Stimulated activated CD8-positive, alpha-beta memory T cell treated with anti-CD3 and anti-CD28 coated beads, Interleukin-15, amount 100 ng/mL, for 4 hours (primary cell): ENCODE measurements around the gene CMIP.
"Not testable (repeated sequence)": the region's sequence is repeated elsewhere in the genome, so short reads cannot be mapped to it uniquely, and the experiment has no call there.

Experiments used
- DNase-seq, 2 donors: peaks; one replicate each; pipeline ENCODE4 v3.0.0-alpha.2; 2020; ENCODE audit warnings: low read depth in 2 of 2

Gene CMIP

GRCh38 chr16:81421126-81421525 lies 23.5 kb upstream of the CMIP start:
- no peak for DNase-seq

GRCh38 chr16:81421536-81421935 lies 23.1 kb upstream of the CMIP start:
- DNase-seq, result no peak

GRCh38 chr16:81422153-81422552 lies 22.5 kb upstream of the CMIP start:
- DNase-seq, result not testable (repeated sequence)

DNA sequence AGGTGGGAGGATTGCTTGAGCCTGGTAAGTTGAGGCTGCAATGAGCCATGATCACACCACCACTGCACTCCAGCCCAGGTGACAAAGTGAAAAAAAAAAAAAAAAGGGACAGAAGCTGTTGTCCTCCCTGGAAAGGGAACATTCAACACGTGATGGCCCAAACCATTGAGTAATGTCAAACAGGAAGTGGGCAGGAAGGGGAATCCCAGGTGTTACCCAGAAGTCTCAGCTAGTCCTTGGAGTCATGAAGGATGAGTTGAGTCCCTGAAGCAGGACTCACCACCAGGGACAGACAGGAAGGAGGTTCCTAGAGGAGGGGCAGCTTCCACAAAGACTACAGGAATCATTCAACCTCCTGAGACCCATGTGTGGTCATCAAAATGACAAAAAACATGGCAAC lies 19.8 kb upstream of the CMIP start:
- DNase-seq, result no peak

GRCh38 chr16:81427219-81427618 lies 17.4 kb upstream of the CMIP start:
- DNase-seq, result no peak

DNA sequence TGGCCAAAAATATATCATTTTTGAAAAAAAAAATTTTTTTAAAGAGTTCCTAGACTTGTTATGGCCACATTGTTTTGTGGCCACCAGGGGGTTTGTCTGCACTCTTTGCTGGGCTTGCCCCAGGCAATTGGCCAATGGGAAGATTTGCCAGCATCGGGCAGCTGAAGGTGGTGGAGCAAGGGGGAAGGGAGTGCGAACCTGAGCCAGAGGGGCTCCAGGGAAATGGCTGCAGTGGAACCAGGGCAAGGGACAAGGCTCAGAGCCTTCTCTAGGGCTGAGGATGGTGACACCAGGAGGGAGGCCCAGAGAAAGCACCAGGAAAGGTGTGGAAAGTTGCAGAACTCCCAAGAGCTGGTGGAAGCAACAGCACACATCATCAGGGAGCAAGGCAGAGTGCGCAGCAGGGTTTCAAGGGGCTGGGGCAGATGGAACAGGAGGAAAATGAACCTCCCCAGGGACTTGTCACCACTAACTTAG lies 15.5 kb upstream of the CMIP start:
- no peak for DNase-seq

GRCh38 chr16:81431554-81432353 lies 12.9 kb upstream of the CMIP start:
- DNase-seq, result no peak

DNA sequence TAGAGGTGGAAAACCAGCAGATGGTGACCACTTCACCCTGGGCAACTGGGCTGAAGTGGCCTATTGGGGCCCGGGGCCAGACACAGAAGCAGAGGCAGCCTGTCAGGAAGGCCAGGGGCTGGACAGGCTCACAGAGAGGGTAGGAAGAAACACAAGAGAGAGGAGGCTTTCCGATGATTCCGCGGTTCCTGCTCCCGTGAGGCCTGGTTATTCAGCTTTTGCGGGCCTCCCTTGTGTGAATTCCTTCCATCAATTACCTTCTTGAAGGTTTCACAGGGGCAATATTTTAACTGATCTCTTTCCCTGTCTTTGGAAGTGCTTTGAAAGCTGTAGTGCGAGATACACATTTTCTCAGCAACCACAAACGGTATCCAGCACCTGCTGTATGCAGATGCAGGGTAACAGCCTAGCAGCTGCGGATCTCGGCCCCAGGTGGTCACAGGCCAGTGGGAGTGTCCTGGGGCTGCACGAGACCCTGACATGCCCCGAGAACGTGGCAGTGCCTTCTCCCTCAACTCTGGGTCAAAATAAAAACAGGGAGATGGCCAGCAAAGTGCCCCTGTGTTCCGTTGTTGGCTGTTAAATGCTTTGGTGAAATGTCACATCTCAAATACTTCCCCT lies 11.6 kb upstream of the CMIP start:
- no peak for DNase-seq

DNA sequence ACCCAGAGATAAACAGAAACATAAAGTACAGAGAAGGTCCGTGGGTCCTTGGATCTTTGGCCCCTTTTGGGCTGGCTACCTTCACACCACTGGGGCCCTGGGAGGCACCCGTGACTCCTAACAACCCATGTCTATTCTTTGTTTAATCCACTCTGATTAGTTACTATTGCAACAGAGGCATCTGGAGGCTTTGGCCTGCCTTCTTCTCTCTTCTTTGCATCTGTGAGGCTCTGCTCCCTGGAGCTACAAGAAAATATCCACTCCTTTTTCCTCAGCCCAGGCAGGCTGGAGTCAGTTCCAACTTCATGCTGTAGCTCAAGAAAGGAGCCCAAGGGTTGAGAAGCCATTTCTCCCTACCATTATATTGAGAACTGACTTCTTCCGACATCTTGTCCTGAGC lies 9.5 kb upstream of the CMIP start:
- no peak for DNase-seq

- DNase-seq, result no peak
Measured at GRCh38 chr16:81435567-81435966, 9.0 kb upstream of the CMIP start.

- DNase-seq, result no peak
Measured at GRCh38 chr16:81436386-81436785, 8.2 kb upstream of the CMIP start.

GRCh38 chr16:81437865-81438264 lies 6.7 kb upstream of the CMIP start:
- no peak for DNase-seq

- no peak for DNase-seq
Measured at GRCh38 chr16:81440888-81441761, 3.5 kb upstream of the CMIP start.

DNA sequence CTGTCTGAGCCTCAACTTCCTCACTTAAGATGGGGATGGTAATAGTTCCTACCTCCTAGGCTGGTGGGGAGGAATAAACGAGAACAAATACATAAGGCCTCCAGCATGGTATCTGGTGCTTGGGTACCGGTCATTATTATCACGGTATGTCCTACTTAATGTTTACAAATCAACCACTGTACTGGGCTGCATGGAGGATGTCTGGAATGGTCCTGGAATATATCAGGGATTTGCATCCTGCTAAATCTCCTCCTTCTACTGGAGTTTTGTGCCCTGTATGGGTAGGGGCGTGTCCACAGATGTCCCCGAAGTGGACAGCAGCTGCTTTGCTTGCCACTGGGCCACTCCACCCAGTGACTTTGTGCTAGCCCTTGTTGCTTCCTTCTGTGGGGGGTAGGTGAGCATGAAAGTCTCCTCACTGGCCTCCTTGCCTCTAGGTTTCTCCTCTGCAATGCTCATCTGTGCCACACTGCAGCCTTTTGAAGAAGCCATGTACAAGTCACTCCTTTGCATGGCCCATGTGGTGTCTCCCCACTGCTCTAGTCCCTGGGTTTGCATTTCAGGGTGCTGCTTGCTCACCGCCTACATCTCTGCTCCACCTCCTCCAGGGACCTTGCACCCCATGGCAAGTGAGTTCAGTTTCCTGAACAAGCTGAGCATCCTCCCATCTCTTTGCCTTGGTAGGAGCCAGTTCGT lies 2.2 kb upstream of the CMIP start:
- DNase-seq, result no peak

DNA sequence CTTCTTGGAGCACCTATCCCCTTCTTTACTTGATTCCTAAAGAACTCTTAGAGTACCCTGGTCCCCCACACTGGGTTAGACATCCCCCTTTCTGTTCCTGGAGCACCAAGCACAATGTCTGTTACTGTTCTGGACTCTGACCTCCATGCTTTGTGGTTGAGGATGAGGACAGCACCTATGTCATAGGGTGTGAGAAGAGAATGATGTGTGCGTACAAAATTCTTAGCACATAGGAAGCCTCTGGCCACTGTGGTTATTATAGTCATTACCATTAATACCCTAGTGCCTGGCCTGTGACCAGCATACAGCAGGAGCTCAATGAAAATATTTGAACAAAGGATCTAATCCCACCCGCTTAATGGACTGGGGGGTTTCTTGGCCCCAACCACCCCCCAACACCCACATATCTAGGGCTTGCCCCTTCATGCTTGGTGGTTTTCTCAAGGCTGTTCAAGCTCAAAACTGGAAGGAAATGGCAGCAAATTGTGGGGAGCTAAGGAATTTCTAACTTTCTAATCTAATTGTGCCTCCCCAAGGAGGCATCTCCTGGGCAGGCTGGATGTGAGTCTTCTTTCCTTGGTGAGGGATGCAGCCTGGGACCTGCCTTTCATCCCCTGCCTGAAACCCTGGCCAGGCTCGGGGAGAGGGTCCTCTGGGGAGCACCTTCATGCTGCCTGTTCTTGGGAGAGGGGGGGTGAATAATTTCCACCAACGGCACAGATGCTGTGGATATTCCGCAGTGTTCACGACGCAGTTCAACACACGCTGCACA lies 1.5 kb upstream of the CMIP start:
- no peak for DNase-seq

DNA sequence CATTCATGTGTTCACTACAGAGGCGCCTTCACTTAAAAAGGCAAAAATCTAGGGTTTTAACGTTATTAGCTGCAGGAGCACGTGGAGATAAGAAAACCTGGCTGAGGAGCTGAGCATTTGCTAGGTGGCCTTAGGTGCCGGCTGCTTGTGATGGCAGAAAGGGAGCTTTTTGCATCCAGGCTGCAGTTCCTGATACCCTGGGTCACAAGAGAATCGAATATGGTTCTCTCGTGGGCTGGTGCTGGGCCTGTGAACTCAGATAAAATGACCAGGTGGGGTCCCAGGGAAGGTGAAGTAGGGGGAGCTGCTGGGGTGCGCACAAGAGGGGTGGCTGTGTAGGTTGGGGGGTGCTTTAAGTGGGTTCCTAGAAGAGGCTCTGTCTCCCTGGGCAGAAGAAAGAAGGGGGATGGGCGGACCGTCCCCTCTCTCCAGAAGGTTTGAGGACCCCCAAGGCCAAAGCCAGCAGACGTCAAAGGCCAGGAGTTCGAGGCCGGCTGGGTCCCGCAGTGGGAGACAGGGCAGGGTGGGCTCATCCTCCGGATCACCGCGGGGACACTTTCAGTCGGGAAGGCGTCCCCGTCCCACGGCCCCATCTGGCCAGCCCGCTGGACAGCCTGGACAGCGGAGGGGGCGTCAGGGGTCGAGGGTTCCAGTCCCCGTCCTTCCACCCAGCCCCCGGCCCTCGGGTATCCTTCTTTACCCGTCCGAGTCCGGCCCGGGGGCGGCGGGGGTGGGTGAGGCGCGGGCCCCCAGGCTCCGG lies 740 bp upstream of the CMIP start:
- DNase-seq, result no peak

GRCh38 chr16:81445143-81445961 lies 744 bp downstream of the CMIP start:
- no peak for DNase-seq

GRCh38 chr16:81445966-81446906 lies 1.6 kb downstream of the CMIP start:
- no peak for DNase-seq
